ENCODE data around the gene NAMPT.

GRCh38 chr7:106329971-106330733 lies 45.4 kb upstream of the NAMPT start:
- no peak for TF ChIP-seq CTCF (IDR thresholded peaks at IDR 0.05)
- no peak for TF ChIP-seq ZFX (IDR thresholded peaks at IDR 0.05; ENCODE audit: borderline replicate concordance)
